ENCODE measurements around the gene TUSC2.

The TUSC2 gene

GRCh38 chr3:50320853-50321335, 7.1 kb downstream of the TUSC2 start:
- Histone ChIP-seq H2AFZ (ENCODE audit: low read length) (no peak overlapping the region; the same call in 1 of the 2 replicates), H3K79me2 (ENCODE audit: insufficient read depth, low read length) (no peaks in the 10 kb centered on the region), H3K4me2 (ENCODE audit: low read length) (peak overlapping the region; percentile 90), H3K4me1 (ENCODE audit: insufficient read depth, low read length, severe bottlenecking) (peaks cover 53% of the 10 kb centered on the region), H3K9ac (ENCODE audit: low read length) (peak overlapping the region; percentile 76), H3K27ac (ENCODE audit: low read depth, low read length, poor library complexity, severe bottlenecking) (no peak overlapping the region), H3K36me3 (ENCODE audit: insufficient read depth, low read length) (peaks cover 6% of the 10 kb centered on the region; the same call in 1 of the 2 replicates), H3F3A (ENCODE audit: insufficient read depth, low read length) (no peaks in the 10 kb centered on the region), H3K9me2 (ENCODE audit: low read depth, low read length) (no peaks in the 10 kb centered on the region), H3K9me3 (ENCODE audit: low read length) (no peaks in the 10 kb centered on the region), H4K20me1 (ENCODE audit: insufficient read depth, low read length) (no peaks in the 10 kb centered on the region), H3K4me3 (ENCODE audit: low read depth, low read length, poor library complexity, severe bottlenecking) (peak overlapping the region; percentile 84), H3K27me3 (ENCODE audit: insufficient read depth, low read length) (no peaks in the 10 kb centered on the region)
- TF ChIP-seq EZH2 (IDR thresholded peaks at IDR 0.05; ENCODE audit: borderline replicate concordance, low read length) (no peak), CTCF (IDR thresholded peaks at IDR 0.05; ENCODE audit: low read length) (no peak)

- peaks cover 3% of the 10 kb centered on the region; the same call in 1 of the 2 replicates for H3K36me3 ChIP-seq (ENCODE audit: insufficient read depth, low read length)
- no peaks in the 10 kb centered on the region for H4K20me1 ChIP-seq (ENCODE audit: insufficient read depth, low read length)
- no peaks in the 10 kb centered on the region for H3K9me3 ChIP-seq (ENCODE audit: low read length)
- H3K4me3 ChIP-seq (ENCODE audit: low read depth, low read length, poor library complexity, severe bottlenecking), result peak overlapping the region; percentile 84
- no peaks in the 10 kb centered on the region for H3K79me2 ChIP-seq (ENCODE audit: insufficient read depth, low read length)
- H3K27ac ChIP-seq (ENCODE audit: low read depth, low read length, poor library complexity, severe bottlenecking), result no peak overlapping the region
- peaks cover 53% of the 10 kb centered on the region for H3K4me1 ChIP-seq (ENCODE audit: insufficient read depth, low read length, severe bottlenecking)
- H3K4me2 ChIP-seq (ENCODE audit: low read length), result peak overlapping the region; percentile 90
- TF ChIP-seq EZH2 (IDR thresholded peaks at IDR 0.05; ENCODE audit: borderline replicate concordance, low read length) (no peak), CTCF (IDR thresholded peaks at IDR 0.05; ENCODE audit: low read length) (peak; percentile 6; the same call in 1 of the 2 replicates)
- no peaks in the 10 kb centered on the region for H3K27me3 ChIP-seq (ENCODE audit: insufficient read depth, low read length)
- peak overlapping the region; percentile 76 for H3K9ac ChIP-seq (ENCODE audit: low read length)
- H3K9me2 ChIP-seq (ENCODE audit: low read depth, low read length), result no peaks in the 10 kb centered on the region
- H3F3A ChIP-seq (ENCODE audit: insufficient read depth, low read length), result no peaks in the 10 kb centered on the region
- H2AFZ ChIP-seq (ENCODE audit: low read length), result no peak overlapping the region
These were observed 8.0 kb downstream of the TUSC2 start for GRCh38 chr3:50319894-50320625.

GRCh38 chr3:50319181-50319893, 8.7 kb downstream of the TUSC2 start:
- H3K4me3 ChIP-seq (ENCODE audit: low read depth, low read length, poor library complexity, severe bottlenecking), result peak overlapping the region; percentile 24
- H4K20me1 ChIP-seq (ENCODE audit: insufficient read depth, low read length), result no peaks in the 10 kb centered on the region
- no peak for TF ChIP-seq EZH2 (IDR thresholded peaks at IDR 0.05; ENCODE audit: borderline replicate concordance, low read length)
- TF ChIP-seq CTCF (IDR thresholded peaks at IDR 0.05; ENCODE audit: low read length), result no peak
- H3K9ac ChIP-seq (ENCODE audit: low read length), result no peak overlapping the region; the same call in 1 of the 2 replicates
- H3K36me3 ChIP-seq (ENCODE audit: insufficient read depth, low read length), result no peaks in the 10 kb centered on the region
- no peaks in the 10 kb centered on the region for H3K9me3 ChIP-seq (ENCODE audit: low read length)
- H3K79me2 ChIP-seq (ENCODE audit: insufficient read depth, low read length), result no peaks in the 10 kb centered on the region
- peaks cover 53% of the 10 kb centered on the region for H3K4me1 ChIP-seq (ENCODE audit: insufficient read depth, low read length, severe bottlenecking)
- no peaks in the 10 kb centered on the region for H3F3A ChIP-seq (ENCODE audit: insufficient read depth, low read length)
- H3K27ac ChIP-seq (ENCODE audit: low read depth, low read length, poor library complexity, severe bottlenecking), result peak overlapping the region; percentile 69
- peak overlapping the region; percentile 48 for H3K4me2 ChIP-seq (ENCODE audit: low read length)
- H3K9me2 ChIP-seq (ENCODE audit: low read depth, low read length), result no peaks in the 10 kb centered on the region
- no peaks in the 10 kb centered on the region for H3K27me3 ChIP-seq (ENCODE audit: insufficient read depth, low read length)
- H2AFZ ChIP-seq (ENCODE audit: low read length), result no peak overlapping the region
